GM21619 (cell line): ENCODE results near the gene SMAD5.

ENCODE experiments used
- ATAC-seq: cut with Tn5 transposase; IDR thresholded peaks from one replicate; pipeline ENCODE4 v1.9.1; 2021; ENCODE audit not compliant: unreplicated experiment

SMAD5 gene

GRCh38 chr5:136114414-136115125 is 18.1 kb upstream of the SMAD5 start:
- no peak for ATAC-seq

DNA sequence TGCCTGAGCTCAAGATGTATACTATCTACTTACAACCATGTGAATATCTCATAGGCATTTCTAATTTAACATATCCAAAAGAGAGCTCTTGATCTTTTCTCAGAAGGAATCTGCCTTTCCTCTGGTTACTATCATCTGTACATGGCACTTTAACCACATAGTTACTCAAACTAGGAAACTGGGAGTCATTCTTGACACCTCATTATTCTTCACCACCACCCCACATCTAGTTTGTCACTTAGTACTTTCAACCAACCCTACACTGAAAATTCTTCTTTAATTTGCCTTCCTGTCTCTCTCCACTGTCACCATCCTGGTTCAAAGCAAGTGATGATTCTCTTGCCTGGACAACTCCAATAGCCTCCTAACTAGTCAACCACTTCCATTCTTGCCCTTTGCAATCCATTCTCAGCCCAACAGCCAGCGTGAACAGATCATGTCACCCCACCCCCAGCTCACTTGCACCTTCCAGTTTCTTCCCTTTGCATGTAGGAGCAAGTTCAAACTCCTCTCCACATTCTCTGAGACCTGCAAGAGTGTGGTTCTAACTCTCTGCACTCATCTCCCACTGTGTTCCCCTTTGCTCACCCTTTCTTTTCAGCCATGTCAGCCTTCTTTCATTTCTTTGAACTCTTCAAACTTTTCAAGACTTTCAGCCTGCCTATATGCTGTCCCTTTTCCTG is 17.3 kb upstream of the SMAD5 start:
- no peak for ATAC-seq

DNA sequence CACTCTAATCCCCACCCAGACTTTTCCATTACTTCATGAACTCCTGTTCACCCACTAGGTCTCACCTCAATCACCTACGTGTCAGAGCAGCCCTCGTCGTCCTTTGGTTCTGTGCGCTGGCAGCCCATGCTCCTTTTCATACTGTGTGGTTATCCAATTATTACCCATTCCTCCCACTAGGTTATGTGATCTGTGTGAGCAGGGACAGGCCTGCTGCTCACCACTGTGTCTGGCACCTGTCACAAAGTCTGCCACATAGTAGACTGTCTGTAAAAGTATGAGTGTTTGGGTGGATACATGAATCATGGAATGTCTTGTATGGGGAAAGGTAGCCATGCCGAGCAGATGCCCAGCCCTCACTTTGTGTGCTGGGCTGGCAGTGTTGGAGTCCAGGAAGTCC is 12.1 kb upstream of the SMAD5 start:
- no peak for ATAC-seq

DNA sequence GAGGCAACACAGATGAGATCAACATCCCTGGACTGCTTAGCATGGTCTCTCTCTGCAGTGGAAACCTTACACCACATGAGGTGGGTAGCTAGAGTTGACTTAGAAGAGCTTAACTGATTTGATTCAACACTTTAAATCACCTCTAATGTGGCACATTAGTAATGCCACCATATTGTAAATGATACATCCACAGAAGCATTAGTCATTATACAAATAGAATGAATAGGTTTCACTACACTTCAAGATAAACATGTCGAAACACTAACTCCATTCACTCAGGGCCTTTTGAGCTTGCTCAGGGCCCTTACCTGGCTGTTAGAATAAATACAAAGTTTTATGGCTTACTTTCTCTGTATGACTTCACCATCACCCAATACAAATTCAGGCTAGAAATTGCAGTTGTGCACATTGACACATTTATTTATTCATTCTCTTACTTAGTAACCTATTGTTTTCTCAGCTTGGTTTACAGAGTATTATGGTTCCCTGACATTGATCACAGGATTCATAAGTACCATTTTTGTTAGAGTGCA is 9.3 kb upstream of the SMAD5 start:
- ATAC-seq, result no peak

DNA sequence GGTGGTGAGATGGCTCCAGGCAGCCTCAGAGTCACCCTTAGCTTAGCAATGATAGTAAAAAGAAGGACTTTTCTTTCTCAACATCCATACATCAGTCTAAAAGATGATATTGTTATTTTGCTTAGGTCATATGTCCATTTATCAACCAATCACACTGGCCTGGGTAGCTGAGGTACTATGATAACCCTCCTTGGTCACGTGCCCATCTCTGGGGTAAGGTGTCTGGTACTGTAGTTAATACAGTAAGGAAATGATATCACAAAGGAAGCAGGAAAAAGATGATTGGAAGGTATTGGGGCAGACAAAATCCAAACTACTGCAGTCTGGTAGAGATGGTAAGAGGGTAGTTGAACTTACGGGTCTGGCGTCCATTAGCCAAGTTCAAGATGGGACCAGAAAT is 5.1 kb upstream of the SMAD5 start:
- ATAC-seq, result no peak

DNA sequence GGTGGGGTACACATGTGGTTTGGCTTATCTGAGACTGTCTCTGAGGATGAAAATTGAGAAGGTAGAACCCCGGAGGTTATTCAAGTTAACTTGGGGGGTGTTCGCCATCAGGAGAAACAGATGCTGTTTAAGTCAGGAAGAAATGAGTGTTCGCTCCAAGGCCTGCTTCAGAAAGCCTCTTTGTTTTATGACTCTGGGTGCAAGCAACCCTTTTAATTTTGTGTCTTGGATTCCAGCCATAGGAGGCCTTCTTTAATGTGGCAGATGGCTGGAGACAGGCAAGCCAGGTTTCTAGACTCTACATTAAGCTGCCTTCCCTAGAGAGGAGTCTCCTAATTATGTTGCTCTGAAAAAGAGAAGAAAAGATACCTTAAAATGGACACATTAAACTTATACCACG is 4.2 kb upstream of the SMAD5 start:
- no peak for ATAC-seq

DNA sequence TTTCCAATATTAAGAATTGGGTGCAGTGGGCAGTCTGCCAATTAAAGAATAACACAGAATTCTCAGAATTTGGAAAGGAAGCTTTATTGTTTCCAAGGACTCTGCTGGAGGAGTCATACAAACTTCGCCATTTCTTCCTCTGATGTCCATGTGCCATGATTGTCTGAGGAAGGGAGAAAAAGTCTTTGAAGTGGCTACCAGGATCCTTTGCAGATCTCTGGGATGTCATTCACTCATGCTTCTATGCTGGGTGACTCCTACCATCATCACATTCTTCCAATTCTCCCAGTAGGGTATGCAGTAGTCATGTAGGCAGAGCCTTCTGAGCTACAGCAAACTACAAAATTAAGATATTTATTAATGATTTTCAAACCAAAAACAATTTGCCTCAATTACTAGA is 3.2 kb upstream of the SMAD5 start:
- no peak for ATAC-seq

DNA sequence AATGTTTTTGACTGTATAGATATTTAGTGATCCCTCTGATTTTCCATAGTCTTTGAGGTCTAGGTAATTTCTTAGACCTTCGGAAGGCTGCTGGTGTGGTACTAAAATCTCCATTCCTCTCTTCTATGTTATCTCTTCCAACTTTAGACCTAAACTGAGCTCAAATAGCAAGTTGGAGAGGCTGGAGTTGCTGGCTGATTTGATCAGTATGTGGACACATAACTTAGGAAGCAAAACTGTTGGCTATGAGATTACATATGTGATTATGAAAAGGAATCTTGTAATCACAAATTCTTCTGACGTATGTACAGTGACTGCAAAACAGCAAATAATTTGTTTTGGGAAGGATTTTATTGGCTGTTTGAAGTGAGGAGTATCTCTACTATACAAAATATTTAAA is 2.1 kb upstream of the SMAD5 start:
- ATAC-seq, result no peak

- ATAC-seq, result peak; percentile 5
Measured at GRCh38 chr5:136132087-136132486, 558 bp upstream of the SMAD5 start.

DNA sequence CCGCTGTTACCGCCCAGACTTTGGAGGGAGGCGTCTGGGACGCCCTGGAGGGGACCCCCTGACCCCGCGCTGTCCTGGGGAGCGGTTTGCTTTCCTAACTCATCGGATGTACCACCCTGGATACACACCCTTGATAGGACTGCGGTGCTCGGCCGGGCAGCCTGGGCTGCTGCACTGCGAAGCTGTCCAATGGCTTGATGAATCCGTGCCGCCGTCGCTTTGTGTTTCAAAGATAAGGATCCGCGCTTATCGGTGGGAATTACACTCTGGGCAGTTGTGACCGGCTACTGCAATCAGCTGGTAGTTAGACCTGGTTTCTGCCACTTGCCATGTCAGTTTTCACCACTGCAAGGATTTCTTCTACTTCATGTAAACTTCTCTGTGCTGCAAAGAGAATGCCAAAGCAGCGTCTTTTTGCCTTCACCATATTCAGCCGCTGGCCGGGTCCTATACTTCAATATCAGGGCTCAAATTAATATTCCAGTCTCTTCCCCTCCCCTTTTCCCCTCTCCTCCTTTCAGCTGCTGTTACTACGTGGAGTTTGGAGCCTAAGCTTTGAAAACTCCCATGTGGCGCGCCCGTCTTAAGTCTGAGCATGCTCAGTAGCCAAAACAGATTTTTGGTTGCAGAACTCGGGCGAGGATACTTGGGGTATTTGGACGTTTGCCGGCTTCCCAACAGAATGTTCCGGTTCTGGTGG is 727 bp downstream of the SMAD5 start:
- peak; percentile 32 for ATAC-seq

- no peak for ATAC-seq
Measured at GRCh38 chr5:136133922-136134379, 1.3 kb downstream of the SMAD5 start.

DNA sequence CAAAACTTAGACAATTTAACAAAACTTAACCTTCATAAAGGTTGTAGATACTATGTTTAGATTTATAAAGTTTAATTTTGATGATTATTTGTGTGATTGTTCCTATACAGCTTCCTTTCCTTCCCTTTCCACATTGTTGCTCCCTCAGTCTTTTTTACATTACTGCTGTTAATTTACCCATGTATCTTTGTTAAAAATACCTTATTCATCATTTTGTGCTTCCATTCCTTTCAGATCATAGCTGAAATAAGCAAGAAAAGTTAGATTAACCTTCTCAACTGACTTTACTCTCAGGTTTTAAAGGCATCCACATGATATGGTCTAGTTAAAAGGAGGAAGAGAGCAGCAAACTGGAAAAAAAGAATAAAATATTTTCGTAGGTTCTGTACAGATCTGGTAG is 2.0 kb downstream of the SMAD5 start:
- ATAC-seq, result no peak

DNA sequence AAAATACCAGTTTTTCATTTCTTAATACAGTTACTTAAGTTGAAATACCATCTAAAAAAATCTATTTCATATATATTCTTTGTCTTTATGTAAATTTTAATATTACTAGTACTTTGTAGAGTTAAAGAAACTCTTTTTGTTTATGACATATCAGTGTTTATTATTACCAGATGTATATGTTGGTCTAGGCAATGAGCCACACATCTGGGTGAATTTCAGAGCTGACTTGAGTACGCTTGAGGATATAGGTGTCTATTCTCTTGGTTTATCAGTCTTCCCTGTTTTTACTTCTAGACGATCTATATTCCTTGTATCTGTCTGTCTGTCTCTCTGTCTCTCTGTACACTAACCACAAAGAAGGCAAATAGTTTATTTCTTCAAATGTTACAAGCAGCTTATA is 2.9 kb downstream of the SMAD5 start:
- ATAC-seq, result no peak

- no peak for ATAC-seq
Measured at GRCh38 chr5:136137497-136138220, 5.0 kb downstream of the SMAD5 start.

- ATAC-seq, result peak; percentile 84
Measured at GRCh38 chr5:136141561-136141960, 8.9 kb downstream of the SMAD5 start.

DNA sequence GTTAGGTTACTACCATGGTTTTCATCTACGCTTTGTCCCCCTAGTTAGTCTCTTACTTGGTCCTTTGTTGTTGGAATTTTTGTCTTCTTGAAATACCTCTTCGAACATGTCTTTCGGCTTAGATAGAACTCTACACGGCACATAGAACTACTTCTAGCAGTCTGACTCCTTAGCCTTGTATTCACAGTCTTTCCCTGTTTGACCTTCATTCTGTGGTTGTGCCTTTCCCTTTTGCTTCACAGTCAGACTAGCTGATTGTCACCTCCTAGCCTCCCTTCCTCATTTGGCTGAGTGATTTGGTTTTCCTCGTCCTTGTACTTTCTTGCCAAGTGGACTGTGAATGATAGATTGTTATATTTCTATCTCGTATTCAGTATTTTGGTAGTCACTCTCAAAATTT is 10.7 kb downstream of the SMAD5 start:
- no peak for ATAC-seq

DNA sequence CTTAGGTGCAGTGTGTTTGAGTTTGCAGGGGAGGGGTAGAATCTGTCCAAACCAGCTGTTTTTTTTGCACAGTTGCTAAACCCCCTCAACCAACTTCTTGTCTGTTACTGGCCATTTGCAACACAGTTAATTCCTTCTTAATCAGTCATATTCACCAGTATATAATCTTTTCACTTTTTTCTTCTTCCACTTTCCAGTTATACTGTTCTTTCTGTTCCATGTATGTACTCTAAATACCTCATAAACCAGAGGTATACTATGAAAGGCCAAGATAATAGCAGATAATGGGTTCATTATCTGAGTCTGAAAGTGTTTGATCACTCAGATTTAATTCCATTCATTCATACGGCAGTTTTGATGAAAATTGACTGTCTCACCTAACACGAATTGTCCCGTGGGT is 11.1 kb downstream of the SMAD5 start:
- no peak for ATAC-seq

- peak; percentile 60 for ATAC-seq
Measured at GRCh38 chr5:136145030-136145429, 12.4 kb downstream of the SMAD5 start.

GRCh38 chr5:136146201-136146600 is 13.6 kb downstream of the SMAD5 start:
- ATAC-seq, result no peak

DNA sequence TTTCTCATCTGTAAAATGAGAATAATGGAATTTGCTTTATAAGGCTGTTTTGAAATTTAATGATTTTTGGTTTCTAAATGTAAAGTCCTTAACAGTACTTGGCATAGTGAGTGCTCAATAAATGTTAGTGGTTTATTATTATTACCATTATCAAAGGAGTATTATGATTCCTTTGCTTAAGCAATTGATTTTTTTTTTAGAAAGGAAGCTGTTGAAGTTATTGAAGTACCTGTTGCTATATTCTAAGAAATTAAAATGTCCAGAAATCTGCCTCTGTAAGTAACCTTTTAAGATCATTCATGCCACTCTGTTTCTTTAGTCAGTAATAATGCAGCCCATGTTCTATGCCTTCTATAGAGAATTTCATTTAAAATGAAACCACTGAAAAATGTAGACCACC is 15.0 kb downstream of the SMAD5 start:
- ATAC-seq, result no peak

DNA sequence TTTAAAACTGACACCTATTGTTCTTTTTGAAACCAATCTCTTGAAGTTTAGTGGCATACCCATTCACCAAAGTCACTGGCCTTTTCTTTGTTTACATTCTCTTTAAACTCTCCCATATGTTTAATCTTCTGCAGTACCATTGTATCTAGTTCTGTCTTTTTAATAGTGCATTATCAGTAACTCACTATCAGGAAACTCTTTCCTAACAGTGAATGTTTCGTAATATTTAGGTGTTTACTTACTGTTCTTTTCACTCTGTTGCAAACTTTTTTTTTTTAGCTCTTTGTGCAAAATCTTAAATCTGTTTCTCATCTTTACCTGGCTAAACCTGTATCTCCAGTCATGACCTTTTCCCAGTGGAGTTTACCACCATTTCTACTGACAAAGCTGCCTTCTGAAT is 17.2 kb downstream of the SMAD5 start:
- ATAC-seq, result no peak
